Tibial nerve (tissue), 3 donors: Measurements from ENCODE around the gene VAT1L.

Experiments
- CTCF ChIP-seq, 5 experiments: fragments of 200-600 bp in 3 of 5; fragments of 450-650 bp in 2 of 5; sonication (generic) in 3 of 5; IDR thresholded peaks; one replicate each; pipeline ENCODE4 v1.5.1; 2016 to 2019; ENCODE audit warnings: antibody characterized with exemption in 5 of 5, mild to moderate bottlenecking in 3 of 5, moderate library complexity in 2 of 5
- POLR2A ChIP-seq, 2 donors: fragments of 450-650 bp; IDR thresholded peaks; one replicate each; pipeline ENCODE4 v1.6.1; 2017; ENCODE audit warnings: antibody characterized with exemption in 2 of 2, mild to moderate bottlenecking in 2 of 2, moderate library complexity in 2 of 2

- TF ChIP-seq CTCF (IDR thresholded peaks at IDR 0.05) (no peak), POLR2A (IDR thresholded peaks at IDR 0.05) (no peak)
Measured at GRCh38 chr16:77739559-77739892, 48.8 kb upstream of the VAT1L start.
